ENCODE data around the gene IDH3B. TPM values are rescaled to one million over a fixed set of nuclear protein-coding genes. Genes with fewer than 3 reads are reported as not detected.

The IDH3B gene
- total RNA-seq, 2 donors from 2014 or later = 65.4 to 77.1 TPM

GRCh38 chr20:2703716-2704475, 39.9 kb upstream of the IDH3B start:
- no peak for DNase-seq

GRCh38 chr20:2701671-2702081, 37.7 kb upstream of the IDH3B start:
- WGBS, 2 donors = 54 to 76% methylated on average over 5 of the region's 5 CpGs
- H3K4me3 ChIP-seq = no peak overlapping the region
- no peaks in the 10 kb centered on the region for H3K9me3 ChIP-seq
- no peak for ATAC-seq
- no peak for DNase-seq
- intact Hi-C loops (cut with DNase I) = no loop called here
- no peaks in the 10 kb centered on the region for H3K27me3 ChIP-seq
- no peak for TF ChIP-seq POLR2A (IDR thresholded peaks at IDR 0.05)
- no peak for TF ChIP-seq CTCF (IDR thresholded peaks at IDR 0.05)
- no peaks in the 10 kb centered on the region for H3K4me1 ChIP-seq
- H3K36me3 ChIP-seq (replicated peaks in 1 of 2; ENCODE audit: insufficient read depth in 1 of 2, low read depth in 2 of 2) = no peaks in the 10 kb centered on the region
- no peak overlapping the region for H3K27ac ChIP-seq

More at GRCh38 chr20:2703716-2704475, 39.9 kb upstream of the IDH3B start:
- TF ChIP-seq CTCF (IDR thresholded peaks at IDR 0.05) (no peak), POLR2A (IDR thresholded peaks at IDR 0.05) (no peak)
- ATAC-seq = no peak
- H3K27me3 ChIP-seq = no peaks in the 10 kb centered on the region
- 83 to 85% methylated on average over 8 of the region's 8 CpGs for WGBS, 2 donors
- H3K4me1 ChIP-seq = no peaks in the 10 kb centered on the region
- no peak overlapping the region for H3K4me3 ChIP-seq
- no peak overlapping the region for H3K27ac ChIP-seq
- no peaks in the 10 kb centered on the region for H3K36me3 ChIP-seq (replicated peaks in 1 of 2; ENCODE audit: insufficient read depth in 1 of 2, low read depth in 2 of 2)
- no peaks in the 10 kb centered on the region for H3K9me3 ChIP-seq
- intact Hi-C loops (cut with DNase I) = no loop called here

GRCh38 chr20:2700913-2701620, 37.1 kb upstream of the IDH3B start:
- Histone ChIP-seq H3K4me1 (no peaks in the 10 kb centered on the region), H3K4me3 (no peak overlapping the region), H3K27ac (no peak overlapping the region), H3K27me3 (no peaks in the 10 kb centered on the region), H3K9me3 (no peaks in the 10 kb centered on the region), H3K36me3 (replicated peaks in 1 of 2; ENCODE audit: insufficient read depth in 1 of 2, low read depth in 2 of 2) (no peaks in the 10 kb centered on the region)
- no peak for DNase-seq
- intact Hi-C loops (cut with DNase I) = no loop called here
- TF ChIP-seq CTCF (IDR thresholded peaks at IDR 0.05) = no peak
- TF ChIP-seq POLR2A (IDR thresholded peaks at IDR 0.05) = no peak
- no peak for ATAC-seq
- 46 to 59% methylated on average over 7 to 9 of the region's 9 CpGs for WGBS, 2 donors

- Histone ChIP-seq H3K36me3 (replicated peaks in 1 of 2; ENCODE audit: insufficient read depth in 1 of 2, low read depth in 2 of 2) (no peaks in the 10 kb centered on the region), H3K4me1 (no peaks in the 10 kb centered on the region), H3K27me3 (peaks cover 0 to 3% of the 10 kb centered on the region in 2 donors), H3K9me3 (no peaks in the 10 kb centered on the region), H3K27ac (no peak overlapping the region), H3K4me3 (no peak overlapping the region)
- DNase-seq (no peak), ATAC-seq (no peak)
- WGBS, 2 donors = 63 to 78% methylated on average over 4 to 5 of the region's 5 CpGs
- intact Hi-C loops (cut with DNase I) = no loop called here
- TF ChIP-seq CTCF (IDR thresholded peaks at IDR 0.05) (no peak), POLR2A (IDR thresholded peaks at IDR 0.05) (no peak)
Measured at GRCh38 chr20:2699775-2700413, 35.9 kb upstream of the IDH3B start.
